Keratinocyte (primary cell): ENCODE measurements around the gene CTNNA3. TPM values are rescaled to one million over a fixed set of nuclear protein-coding genes. Genes with fewer than 3 reads are reported as not detected.

Experiments used
- DNase-seq: peaks from one replicate; pipeline ENCODE4 v3.0.0-alpha.2; 2011; ENCODE audit warnings: low read depth, missing footprints, low spot score
- FAIRE-seq: peaks from 2 replicates; lab custom pipeline; 2011; peaks lifted over from hg19 to GRCh38; lab: Jason Lieb, UNC
- H2AFZ ChIP-seq: 2 replicates; pipeline ENCODE4 v1.6.0; 2012; ENCODE audit warnings: low read length, control low read depth, inconsistent platforms; ENCODE audit not compliant: control insufficient read depth
- H3K27ac ChIP-seq: 2 replicates; pipeline ENCODE4 v1.5.1; 2011; ENCODE audit warnings: low read length; ENCODE audit not compliant: control insufficient read depth, insufficient read depth
- H3K27me3 ChIP-seq: 3 replicates; pipeline ENCODE4 v1.6.0; 2011; ENCODE audit warnings: low read length; ENCODE audit not compliant: control insufficient read depth, insufficient read depth; ENCODE audit errors: extremely low read depth
- H3K36me3 ChIP-seq, 2 experiments: 2 replicates in 1 of 2; 3 replicates in 1 of 2; pipeline ENCODE4 v1.5.1; 2011; ENCODE audit warnings: low read length in 2 of 2, mild to moderate bottlenecking in 1 of 2; ENCODE audit not compliant: control insufficient read depth in 2 of 2, insufficient read depth in 2 of 2; ENCODE audit errors: extremely low read depth in 1 of 2
- H3K4me1 ChIP-seq: 3 replicates; pipeline ENCODE4 v1.5.1; 2011; ENCODE audit warnings: low read length; ENCODE audit not compliant: control insufficient read depth, insufficient read depth; ENCODE audit errors: extremely low read depth
- H3K4me2 ChIP-seq: 3 replicates; pipeline ENCODE4 v1.6.0; 2011; ENCODE audit warnings: low read depth, low read length; ENCODE audit not compliant: control insufficient read depth, insufficient read depth; ENCODE audit errors: extremely low read depth
- H3K4me3 ChIP-seq, 3 experiments: fragments of 200-600 bp in 1 of 3; sonication (generic) in 1 of 3; 2 replicates in 2 of 3; 3 replicates in 1 of 3; pipeline ENCODE4 v1.5.1; 2011 to 2016; ENCODE audit warnings: low read length in 3 of 3, mild to moderate bottlenecking in 3 of 3, control low read depth in 2 of 3, inconsistent platforms in 1 of 3, low read depth in 1 of 3, mixed read lengths in 1 of 3, mixed run types in 1 of 3, moderate library complexity in 1 of 3; ENCODE audit not compliant: control insufficient read depth in 2 of 3, insufficient read depth in 2 of 3; ENCODE audit errors: extremely low read depth in 1 of 3
- H3K79me2 ChIP-seq: 2 replicates; pipeline ENCODE4 v1.6.0; 2012; ENCODE audit warnings: low read length; ENCODE audit not compliant: control insufficient read depth, insufficient read depth
- H3K9ac ChIP-seq: 3 replicates; pipeline ENCODE4 v1.6.0; 2011; ENCODE audit warnings: low read length; ENCODE audit not compliant: control insufficient read depth, insufficient read depth; ENCODE audit errors: extremely low read depth
- H3K9me1 ChIP-seq: 3 replicates; pipeline ENCODE4 v1.6.0; 2011; ENCODE audit warnings: low read length; ENCODE audit not compliant: control insufficient read depth, insufficient read depth; ENCODE audit errors: extremely low read depth
- H3K9me3 ChIP-seq: 2 replicates; pipeline ENCODE4 v1.5.1; 2012; ENCODE audit warnings: low read depth, low read length; ENCODE audit not compliant: control insufficient read depth
- H4K20me1 ChIP-seq: 3 replicates; pipeline ENCODE4 v1.6.0; 2011; ENCODE audit warnings: low read length; ENCODE audit not compliant: control insufficient read depth, insufficient read depth; ENCODE audit errors: extremely low read depth
- EZH2 ChIP-seq: IDR thresholded peaks from one replicate; pipeline ENCODE4 v1.6.1; 2012; ENCODE audit warnings: inconsistent platforms, mild to moderate bottlenecking, low read length, moderate library complexity
- dilution Hi-C: fragments of 300-500 bp; cut with MboI; formaldehyde crosslinking; loops from one replicate; pipeline ENCODE4 v1.7.0; 2020; ENCODE audit warnings: low sequenced_read_pairs; ENCODE audit not compliant: extremely low pct_ligation_motif_present
- polyA plus RNA-seq, 5 experiments: library from polyadenylated mRNA; depleted of rRNA in 3 of 5; stranded (reverse) in 3 of 5; stranded (forward) in 1 of 5; unstranded in 1 of 5; fragments of >200 nt; gene quantifications; 1 replicate in 1 of 5; 2 replicates in 3 of 5; 3 replicates in 1 of 5; pipeline versions ENCODE4 v1.2.1 to v1.2.3, GENCODE V29; 2011 to 2012; ENCODE audit warnings: missing spikeins in 2 of 5, low read depth in 1 of 5, low replicate concordance in 1 of 5
- TF ChIP-seq, protein P1 (sequence below), 3 experiments: IDR thresholded peaks in 1 of 3; conservative IDR thresholded peaks in 1 of 3; optimal IDR thresholded peaks in 1 of 3; 2 replicates in 2 of 3; 3 replicates in 1 of 3; pipeline versions ENCODE3 to v1.5.1; 2011; ENCODE audit warnings: low read length in 3 of 3, mild to moderate bottlenecking in 3 of 3, moderate library complexity in 2 of 3, control low read depth in 1 of 3, inconsistent platforms in 1 of 3; ENCODE audit not compliant: insufficient read depth in 2 of 3; ENCODE audit errors: extremely low read depth in 1 of 3

The CTNNA3 gene
- polyA plus RNA-seq, 1 donor (not counting 4 experiments of a cell fraction or from before 2014, with no cell fraction given), result 0.01 TPM

DNA sequence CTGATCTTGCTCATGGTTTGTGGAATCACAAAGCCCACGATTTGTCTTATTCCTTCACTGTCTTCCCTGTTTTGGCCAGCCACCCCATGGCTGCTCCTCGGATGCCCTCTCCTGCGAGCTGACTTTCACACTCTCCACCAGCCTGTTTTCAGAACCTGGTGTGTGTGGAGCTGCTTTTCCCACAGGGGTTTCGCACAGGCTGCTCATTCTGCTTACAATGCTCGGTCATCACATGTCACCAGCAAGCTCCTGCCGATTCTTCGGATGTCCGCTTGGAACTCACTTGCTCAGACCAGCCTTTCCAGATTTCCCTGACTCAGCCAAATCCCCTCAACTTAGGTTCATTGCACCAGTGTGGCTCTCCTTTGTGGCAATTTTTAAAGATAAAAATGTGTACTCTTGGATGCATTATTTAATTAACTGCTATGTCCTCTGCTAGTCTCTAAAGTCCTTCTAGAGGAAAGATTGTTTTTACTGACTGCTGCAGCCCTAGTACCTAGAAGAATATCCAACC, 1788.7 kb downstream of the CTNNA3 start:
- no peak overlapping the region for H2AFZ ChIP-seq
- no peak overlapping the region for H3K27ac ChIP-seq
- dilution Hi-C loops, result no loop called here
- H3K4me2 ChIP-seq, result no peak overlapping the region
- H3K9me3 ChIP-seq, result no peaks in the 10 kb centered on the region
- H3K36me3 ChIP-seq, result no peaks in the 10 kb centered on the region
- H3K4me3 ChIP-seq, result no peak overlapping the region
- no peaks in the 10 kb centered on the region for H3K79me2 ChIP-seq
- FAIRE-seq (no peak), DNase-seq (no peak)
- H4K20me1 ChIP-seq, result no peaks in the 10 kb centered on the region
- no peak for TF ChIP-seq EZH2
- TF ChIP-seq, protein P1, sequence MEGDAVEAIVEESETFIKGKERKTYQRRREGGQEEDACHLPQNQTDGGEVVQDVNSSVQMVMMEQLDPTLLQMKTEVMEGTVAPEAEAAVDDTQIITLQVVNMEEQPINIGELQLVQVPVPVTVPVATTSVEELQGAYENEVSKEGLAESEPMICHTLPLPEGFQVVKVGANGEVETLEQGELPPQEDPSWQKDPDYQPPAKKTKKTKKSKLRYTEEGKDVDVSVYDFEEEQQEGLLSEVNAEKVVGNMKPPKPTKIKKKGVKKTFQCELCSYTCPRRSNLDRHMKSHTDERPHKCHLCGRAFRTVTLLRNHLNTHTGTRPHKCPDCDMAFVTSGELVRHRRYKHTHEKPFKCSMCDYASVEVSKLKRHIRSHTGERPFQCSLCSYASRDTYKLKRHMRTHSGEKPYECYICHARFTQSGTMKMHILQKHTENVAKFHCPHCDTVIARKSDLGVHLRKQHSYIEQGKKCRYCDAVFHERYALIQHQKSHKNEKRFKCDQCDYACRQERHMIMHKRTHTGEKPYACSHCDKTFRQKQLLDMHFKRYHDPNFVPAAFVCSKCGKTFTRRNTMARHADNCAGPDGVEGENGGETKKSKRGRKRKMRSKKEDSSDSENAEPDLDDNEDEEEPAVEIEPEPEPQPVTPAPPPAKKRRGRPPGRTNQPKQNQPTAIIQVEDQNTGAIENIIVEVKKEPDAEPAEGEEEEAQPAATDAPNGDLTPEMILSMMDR (optimal IDR thresholded peaks at IDR 0.05 in 1 of 3, IDR thresholded peaks at IDR 0.05 in 1 of 3, conservative IDR thresholded peaks at IDR 0.05 in 1 of 3; ENCODE audit: extremely low read depth in 1 of 3, insufficient read depth in 2 of 3, low read length in 3 of 3), result no peak
- H3K9me1 ChIP-seq, result no peaks in the 10 kb centered on the region
- H3K9ac ChIP-seq, result no peak overlapping the region
- no peaks in the 10 kb centered on the region for H3K4me1 ChIP-seq
- H3K27me3 ChIP-seq, result no peaks in the 10 kb centered on the region

DNA sequence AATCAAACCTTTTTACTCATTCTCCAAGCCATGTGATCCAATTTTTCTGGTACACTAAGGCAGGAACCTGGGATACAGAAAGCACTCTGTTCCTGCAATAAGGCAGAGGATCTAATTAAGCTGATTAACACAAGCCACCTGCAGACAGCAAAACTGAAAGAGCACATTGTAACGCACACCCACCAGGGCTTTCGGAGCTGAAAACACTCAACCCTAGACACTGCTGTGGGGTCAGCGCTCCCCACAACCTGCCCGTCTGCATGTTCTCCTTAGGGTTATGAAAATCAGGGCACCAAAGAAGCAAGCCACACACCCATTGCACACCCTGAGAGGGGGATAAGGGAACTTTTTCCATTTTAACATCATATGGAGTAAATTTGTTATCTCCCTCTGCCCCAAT, 1792.4 kb downstream of the CTNNA3 start:
- Histone ChIP-seq H3K4me2 (no peak overlapping the region), H3K4me1 (no peaks in the 10 kb centered on the region), H3K79me2 (no peaks in the 10 kb centered on the region), H3K27me3 (no peaks in the 10 kb centered on the region), H3K9me3 (no peaks in the 10 kb centered on the region), H3K9me1 (no peaks in the 10 kb centered on the region), H3K27ac (no peak overlapping the region), H4K20me1 (no peaks in the 10 kb centered on the region), H3K36me3 (no peaks in the 10 kb centered on the region), H3K4me3 (no peak overlapping the region), H2AFZ (no peak overlapping the region), H3K9ac (no peak overlapping the region)
- dilution Hi-C loops, result no loop called here
- TF ChIP-seq EZH2, result no peak
- TF ChIP-seq, protein P1 (optimal IDR thresholded peaks at IDR 0.05 in 1 of 3, IDR thresholded peaks at IDR 0.05 in 1 of 3, conservative IDR thresholded peaks at IDR 0.05 in 1 of 3; ENCODE audit: extremely low read depth in 1 of 3, insufficient read depth in 2 of 3, low read length in 3 of 3), result no peak
- no peak for DNase-seq
- no peak for FAIRE-seq
